Keratinocyte (primary cell): ENCODE data around the gene MESD. TPM values are rescaled to one million over a fixed set of nuclear protein-coding genes. Genes with fewer than 3 reads are reported as not detected.

Source experiments
- DNase-seq: peaks from one replicate; pipeline ENCODE4 v3.0.0-alpha.2; 2011; ENCODE audit warnings: low read depth, missing footprints, low spot score
- FAIRE-seq: peaks from 2 replicates; lab custom pipeline; 2011; peaks lifted over from hg19 to GRCh38; lab: Jason Lieb, UNC
- H2AFZ ChIP-seq: 2 replicates; pipeline ENCODE4 v1.6.0; 2012; ENCODE audit warnings: low read length, control low read depth, inconsistent platforms; ENCODE audit not compliant: control insufficient read depth
- H3K27ac ChIP-seq: 2 replicates; pipeline ENCODE4 v1.5.1; 2011; ENCODE audit warnings: low read length; ENCODE audit not compliant: control insufficient read depth, insufficient read depth
- H3K27me3 ChIP-seq: 3 replicates; pipeline ENCODE4 v1.6.0; 2011; ENCODE audit warnings: low read length; ENCODE audit not compliant: control insufficient read depth, insufficient read depth; ENCODE audit errors: extremely low read depth
- H3K36me3 ChIP-seq, 2 experiments: 2 replicates in 1 of 2; 3 replicates in 1 of 2; pipeline ENCODE4 v1.5.1; 2011; ENCODE audit warnings: low read length in 2 of 2, mild to moderate bottlenecking in 1 of 2; ENCODE audit not compliant: control insufficient read depth in 2 of 2, insufficient read depth in 2 of 2; ENCODE audit errors: extremely low read depth in 1 of 2
- H3K4me1 ChIP-seq: 3 replicates; pipeline ENCODE4 v1.5.1; 2011; ENCODE audit warnings: low read length; ENCODE audit not compliant: control insufficient read depth, insufficient read depth; ENCODE audit errors: extremely low read depth
- H3K4me2 ChIP-seq: 3 replicates; pipeline ENCODE4 v1.6.0; 2011; ENCODE audit warnings: low read depth, low read length; ENCODE audit not compliant: control insufficient read depth, insufficient read depth; ENCODE audit errors: extremely low read depth
- H3K4me3 ChIP-seq, 3 experiments: fragments of 200-600 bp in 1 of 3; sonication (generic) in 1 of 3; 2 replicates in 2 of 3; 3 replicates in 1 of 3; pipeline ENCODE4 v1.5.1; 2011 to 2016; ENCODE audit warnings: low read length in 3 of 3, mild to moderate bottlenecking in 3 of 3, control low read depth in 2 of 3, inconsistent platforms in 1 of 3, low read depth in 1 of 3, mixed read lengths in 1 of 3, mixed run types in 1 of 3, moderate library complexity in 1 of 3; ENCODE audit not compliant: control insufficient read depth in 2 of 3, insufficient read depth in 2 of 3; ENCODE audit errors: extremely low read depth in 1 of 3
- H3K79me2 ChIP-seq: 2 replicates; pipeline ENCODE4 v1.6.0; 2012; ENCODE audit warnings: low read length; ENCODE audit not compliant: control insufficient read depth, insufficient read depth
- H3K9ac ChIP-seq: 3 replicates; pipeline ENCODE4 v1.6.0; 2011; ENCODE audit warnings: low read length; ENCODE audit not compliant: control insufficient read depth, insufficient read depth; ENCODE audit errors: extremely low read depth
- H3K9me1 ChIP-seq: 3 replicates; pipeline ENCODE4 v1.6.0; 2011; ENCODE audit warnings: low read length; ENCODE audit not compliant: control insufficient read depth, insufficient read depth; ENCODE audit errors: extremely low read depth
- H3K9me3 ChIP-seq: 2 replicates; pipeline ENCODE4 v1.5.1; 2012; ENCODE audit warnings: low read depth, low read length; ENCODE audit not compliant: control insufficient read depth
- H4K20me1 ChIP-seq: 3 replicates; pipeline ENCODE4 v1.6.0; 2011; ENCODE audit warnings: low read length; ENCODE audit not compliant: control insufficient read depth, insufficient read depth; ENCODE audit errors: extremely low read depth
- EZH2 ChIP-seq: IDR thresholded peaks from one replicate; pipeline ENCODE4 v1.6.1; 2012; ENCODE audit warnings: inconsistent platforms, mild to moderate bottlenecking, low read length, moderate library complexity
- dilution Hi-C: fragments of 300-500 bp; cut with MboI; formaldehyde crosslinking; loops from one replicate; pipeline ENCODE4 v1.7.0; 2020; ENCODE audit warnings: low sequenced_read_pairs; ENCODE audit not compliant: extremely low pct_ligation_motif_present
- polyA plus RNA-seq, 5 experiments: library from polyadenylated mRNA; depleted of rRNA in 3 of 5; stranded (reverse) in 3 of 5; stranded (forward) in 1 of 5; unstranded in 1 of 5; fragments of >200 nt; gene quantifications; 1 replicate in 1 of 5; 2 replicates in 3 of 5; 3 replicates in 1 of 5; pipeline versions ENCODE4 v1.2.1 to v1.2.3, GENCODE V29; 2011 to 2012; ENCODE audit warnings: missing spikeins in 2 of 5, low read depth in 1 of 5, low replicate concordance in 1 of 5
- TF ChIP-seq, protein P1 (sequence below), 3 experiments: IDR thresholded peaks in 1 of 3; conservative IDR thresholded peaks in 1 of 3; optimal IDR thresholded peaks in 1 of 3; 2 replicates in 2 of 3; 3 replicates in 1 of 3; pipeline versions ENCODE3 to v1.5.1; 2011; ENCODE audit warnings: low read length in 3 of 3, mild to moderate bottlenecking in 3 of 3, moderate library complexity in 2 of 3, control low read depth in 1 of 3, inconsistent platforms in 1 of 3; ENCODE audit not compliant: insufficient read depth in 2 of 3; ENCODE audit errors: extremely low read depth in 1 of 3

MESD gene
- polyA plus RNA-seq, 1 donor (not counting 4 experiments of a cell fraction or from before 2014, with no cell fraction given) = 18.7 TPM

GRCh38 chr15:81007428-81008064 lies 17.9 kb upstream of the MESD start:
- TF ChIP-seq, protein P1, sequence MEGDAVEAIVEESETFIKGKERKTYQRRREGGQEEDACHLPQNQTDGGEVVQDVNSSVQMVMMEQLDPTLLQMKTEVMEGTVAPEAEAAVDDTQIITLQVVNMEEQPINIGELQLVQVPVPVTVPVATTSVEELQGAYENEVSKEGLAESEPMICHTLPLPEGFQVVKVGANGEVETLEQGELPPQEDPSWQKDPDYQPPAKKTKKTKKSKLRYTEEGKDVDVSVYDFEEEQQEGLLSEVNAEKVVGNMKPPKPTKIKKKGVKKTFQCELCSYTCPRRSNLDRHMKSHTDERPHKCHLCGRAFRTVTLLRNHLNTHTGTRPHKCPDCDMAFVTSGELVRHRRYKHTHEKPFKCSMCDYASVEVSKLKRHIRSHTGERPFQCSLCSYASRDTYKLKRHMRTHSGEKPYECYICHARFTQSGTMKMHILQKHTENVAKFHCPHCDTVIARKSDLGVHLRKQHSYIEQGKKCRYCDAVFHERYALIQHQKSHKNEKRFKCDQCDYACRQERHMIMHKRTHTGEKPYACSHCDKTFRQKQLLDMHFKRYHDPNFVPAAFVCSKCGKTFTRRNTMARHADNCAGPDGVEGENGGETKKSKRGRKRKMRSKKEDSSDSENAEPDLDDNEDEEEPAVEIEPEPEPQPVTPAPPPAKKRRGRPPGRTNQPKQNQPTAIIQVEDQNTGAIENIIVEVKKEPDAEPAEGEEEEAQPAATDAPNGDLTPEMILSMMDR (optimal IDR thresholded peaks at IDR 0.05 in 1 of 3, IDR thresholded peaks at IDR 0.05 in 1 of 3, conservative IDR thresholded peaks at IDR 0.05 in 1 of 3; ENCODE audit: extremely low read depth in 1 of 3, insufficient read depth in 2 of 3, low read length in 3 of 3) = no peak
- TF ChIP-seq EZH2 = no peak
- Histone ChIP-seq H3K27ac (no peak overlapping the region), H3K4me3 (no peak overlapping the region), H3K4me2 (no peak overlapping the region), H3K9me1 (no peaks in the 10 kb centered on the region), H3K79me2 (peaks cover 33% of the 10 kb centered on the region), H2AFZ (no peak overlapping the region), H3K27me3 (no peaks in the 10 kb centered on the region), H3K9ac (no peak overlapping the region), H3K4me1 (peaks cover 12% of the 10 kb centered on the region), H4K20me1 (no peaks in the 10 kb centered on the region), H3K36me3 (peaks cover 0 to 9% of the 10 kb centered on the region in 2 experiments), H3K9me3 (no peaks in the 10 kb centered on the region)
- FAIRE-seq (peak; percentile 9), DNase-seq (no peak)
- dilution Hi-C loops = no loop called here

DNA sequence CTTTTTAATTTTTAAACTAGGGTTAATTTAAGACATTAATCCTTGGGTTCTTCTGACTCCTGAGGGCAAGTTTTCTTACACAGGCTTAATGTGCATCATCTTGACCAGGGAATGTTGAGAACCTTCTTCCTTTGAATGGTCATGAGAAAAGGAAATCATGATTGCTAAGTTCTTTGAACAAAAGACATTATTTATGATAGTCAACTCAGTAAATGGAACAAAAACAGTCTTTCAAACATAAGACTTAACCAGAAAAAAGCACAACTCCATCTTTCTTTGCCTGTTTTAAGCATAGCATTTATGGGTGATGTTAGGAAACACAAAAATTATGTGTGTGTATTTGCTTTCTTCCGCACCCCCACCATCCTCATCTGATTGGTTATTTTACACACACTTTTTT lies 16.5 kb upstream of the MESD start:
- dilution Hi-C loops = no loop called here
- H4K20me1 ChIP-seq = no peaks in the 10 kb centered on the region
- H3K27me3 ChIP-seq = no peaks in the 10 kb centered on the region
- no peaks in the 10 kb centered on the region for H3K9me3 ChIP-seq
- H3K79me2 ChIP-seq = peaks cover 39% of the 10 kb centered on the region
- no peaks in the 10 kb centered on the region for H3K9me1 ChIP-seq
- no peak overlapping the region for H3K4me2 ChIP-seq
- no peak overlapping the region for H3K4me3 ChIP-seq
- H2AFZ ChIP-seq = no peak overlapping the region
- FAIRE-seq = no peak
- TF ChIP-seq, protein P1 (optimal IDR thresholded peaks at IDR 0.05 in 1 of 3, IDR thresholded peaks at IDR 0.05 in 1 of 3, conservative IDR thresholded peaks at IDR 0.05 in 1 of 3; ENCODE audit: extremely low read depth in 1 of 3, insufficient read depth in 2 of 3, low read length in 3 of 3) = no peak
- no peak for TF ChIP-seq EZH2
- H3K27ac ChIP-seq = no peak overlapping the region
- H3K4me1 ChIP-seq = peaks cover 12% of the 10 kb centered on the region
- DNase-seq = no peak
- H3K9ac ChIP-seq = no peak overlapping the region
- peaks cover 0 to 11% of the 10 kb centered on the region in 2 experiments for H3K36me3 ChIP-seq
